Activated CD4-positive, alpha-beta T cell treated with anti-CD3 and anti-CD28 coated beads for 1 hour (primary cell): ENCODE data around the gene FXYD3.

Experiments
- DNase-seq: peaks from one replicate; pipeline ENCODE4 v3.0.0-alpha.2; 2020

FXYD3 gene

DNA sequence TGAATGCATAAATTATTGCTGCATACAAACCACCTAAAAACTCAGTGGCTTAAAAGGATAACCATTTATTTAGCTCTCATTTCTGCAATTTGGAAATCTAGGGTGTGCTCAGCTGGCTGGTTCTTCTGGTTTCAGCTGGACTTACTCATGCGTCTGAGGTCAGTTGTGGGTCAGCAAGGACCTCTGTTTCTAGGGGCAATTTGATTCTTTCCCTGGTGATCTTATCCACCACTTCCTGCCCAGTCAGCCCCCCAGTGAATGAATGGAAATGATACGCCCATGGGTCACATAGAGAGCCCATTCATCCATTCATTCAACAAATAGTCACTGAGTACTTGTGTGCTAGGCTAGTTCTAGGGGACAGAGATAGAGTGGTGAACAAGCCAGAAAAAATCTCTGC lies 48.8 kb downstream of the FXYD3 start:
- DNase-seq = no peak

DNA sequence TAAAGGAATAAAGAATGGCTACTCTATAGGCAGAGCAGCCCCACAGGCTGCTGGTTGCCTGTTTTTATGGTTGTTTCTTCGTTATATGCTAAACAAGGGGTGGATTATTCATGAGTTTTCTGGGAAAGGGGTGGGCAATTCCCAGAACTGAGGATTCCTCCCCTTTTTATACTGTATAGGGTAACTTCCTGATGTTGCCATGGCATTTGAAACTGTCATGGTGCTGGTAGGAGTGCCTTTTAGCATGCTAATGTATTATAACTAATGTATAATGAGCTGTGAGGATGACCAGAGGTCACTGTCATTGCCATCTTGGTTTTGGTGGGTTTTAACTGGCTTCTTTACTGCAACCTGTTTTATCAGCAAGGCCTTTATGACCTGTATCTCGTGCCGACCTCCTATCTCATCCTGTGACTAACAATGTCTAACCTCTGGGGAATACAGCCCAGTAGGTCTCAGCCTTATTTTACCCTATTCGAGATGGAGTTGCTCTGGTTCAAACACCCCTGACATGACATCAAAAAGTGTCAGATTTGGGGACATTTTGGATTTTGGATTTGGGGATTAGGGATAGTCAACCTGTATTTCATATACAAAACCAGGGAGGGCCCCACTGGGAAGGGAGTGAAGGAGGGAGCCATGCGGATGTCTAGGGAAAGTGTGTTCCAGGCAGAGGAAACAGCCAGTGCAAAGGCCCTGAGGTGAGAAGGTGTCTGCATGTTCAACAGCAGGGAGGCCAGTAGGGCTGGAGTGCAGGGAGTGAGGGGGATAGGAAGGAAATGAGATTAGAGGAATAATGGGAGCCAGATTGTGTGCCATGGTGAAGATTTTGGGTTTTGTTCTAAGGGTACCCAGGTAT lies 49.8 kb downstream of the FXYD3 start:
- no peak for DNase-seq

- no peak for DNase-seq
These were observed 50.8 kb downstream of the FXYD3 start for GRCh38 chr19:35166100-35167063.

GRCh38 chr19:35167251-35168119 lies 51.9 kb downstream of the FXYD3 start:
- DNase-seq = no peak

GRCh38 chr19:35168196-35168595 lies 52.6 kb downstream of the FXYD3 start:
- peak; percentile 6 for DNase-seq

GRCh38 chr19:35169221-35169995 lies 53.8 kb downstream of the FXYD3 start:
- no peak for DNase-seq

GRCh38 chr19:35170359-35171061 lies 54.9 kb downstream of the FXYD3 start:
- DNase-seq = no peak

DNA sequence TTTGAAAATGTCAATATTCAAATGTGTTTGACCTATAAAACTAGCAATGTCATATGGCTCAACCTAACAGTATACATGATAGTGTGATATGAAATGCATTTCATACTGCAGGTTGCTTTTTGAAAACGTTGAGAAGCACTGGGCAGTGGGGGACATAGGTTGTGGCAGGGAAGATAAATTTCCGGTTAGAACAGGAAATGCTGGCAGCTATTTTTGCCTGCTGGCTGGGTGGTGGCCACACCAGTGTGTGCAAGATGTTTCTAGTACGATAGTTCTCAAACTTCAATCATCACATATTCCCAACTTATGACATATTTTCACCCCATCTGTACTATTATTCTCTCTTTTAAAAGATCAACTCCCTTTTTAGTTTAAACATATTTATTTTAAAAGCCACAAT lies 56.1 kb downstream of the FXYD3 start:
- no peak for DNase-seq
